Ascending aorta (tissue), 2 donors: ENCODE measurements around the gene BPGM. TPM values are rescaled to one million over a fixed set of nuclear protein-coding genes. Genes with fewer than 3 reads are reported as not detected.

Experiments
- DNase-seq, 2 donors: peaks; one replicate each; pipeline ENCODE4 v3.0.0-alpha.2; 2019; ENCODE audit warnings: low spot score in 2 of 2
- H3K27ac ChIP-seq, 2 donors: fragments of 200-600 bp; sonication (generic); one replicate each; pipeline ENCODE4 v1.5.1; 2016 to 2017; ENCODE audit warnings: mild to moderate bottlenecking in 1 of 2
- H3K27me3 ChIP-seq: fragments of 200-600 bp; sonication (generic); one replicate; pipeline ENCODE4 v1.5.1; 2017
- H3K36me3 ChIP-seq, 2 donors: fragments of 200-600 bp; sonication (generic); one replicate each; pipeline ENCODE4 v1.5.1; 2016
- H3K4me1 ChIP-seq, 2 donors: fragments of 200-600 bp; sonication (generic); one replicate each; pipeline ENCODE4 v1.5.1; 2016 to 2017; ENCODE audit warnings: mild to moderate bottlenecking in 1 of 2
- H3K4me3 ChIP-seq, 2 donors: fragments of 200-600 bp; sonication (generic); one replicate each; pipeline ENCODE4 v1.5.1; 2016 to 2017; ENCODE audit warnings: mild to moderate bottlenecking in 1 of 2
- H3K9me3 ChIP-seq, 2 donors: fragments of 200-600 bp; sonication (generic); one replicate each; pipeline ENCODE4 v1.5.1; 2016
- CTCF ChIP-seq, 3 experiments: fragments of 200-600 bp in 2 of 3; fragments of 450-650 bp in 1 of 3; sonication (generic) in 2 of 3; IDR thresholded peaks; one replicate each; pipeline ENCODE4 v1.5.1; 2016 to 2019; ENCODE audit warnings: antibody characterized with exemption in 3 of 3, mild to moderate bottlenecking in 1 of 3, moderate library complexity in 1 of 3
- intact Hi-C: fragments of 100-400 bp; cut with DNase I; formaldehyde crosslinking; loops from one replicate; pipeline ENCODE4 v1.15.1; 2023
- total RNA-seq: library from RNA; depleted of rRNA; stranded (reverse); fragments of >200 nt; gene quantifications from one replicate; pipeline ENCODE4 v1.1.0, GENCODE V29; 2016

The BPGM gene
- total RNA-seq, 1 donor from 2014 or later: 19.2 TPM

- Histone ChIP-seq H3K4me1 (peaks cover 12 to 52% of the 10 kb centered on the region in 2 donors), H3K27me3 (no peaks in the 10 kb centered on the region), H3K9me3 (no peaks in the 10 kb centered on the region), H3K36me3 (no peaks in the 10 kb centered on the region), H3K4me3 (peak overlapping the region in 1 of 2 donors; percentile 16), H3K27ac (peak overlapping the region; percentile 95)
- TF ChIP-seq CTCF (IDR thresholded peaks at IDR 0.05): no peak
- intact Hi-C loops: loop anchor here (1.0 to 5.0 kb wide), 6 partner anchors 59 to 479 kb away; partner anchors contain the start of genes AGBL3, CALD1 and CYREN
- DNase-seq: peak in 1 of 2 donors; percentile 73
Measured at GRCh38 chr7:134691546-134692343, 45.1 kb downstream of the BPGM start.

- DNase-seq: peak in 1 of 2 donors; percentile 75
- no peak for TF ChIP-seq CTCF (IDR thresholded peaks at IDR 0.05)
- intact Hi-C loops: loop anchor here (1.0 to 5.0 kb wide), 3 partner anchors 87 to 244 kb away; partner anchors contain the start of gene CALD1
- Histone ChIP-seq H3K4me1 (peaks cover 12 to 52% of the 10 kb centered on the region in 2 donors), H3K4me3 (peak overlapping the region in 1 of 2 donors; percentile 16), H3K27ac (peak overlapping the region; percentile 95), H3K27me3 (no peaks in the 10 kb centered on the region), H3K9me3 (no peaks in the 10 kb centered on the region), H3K36me3 (no peaks in the 10 kb centered on the region)
Measured at GRCh38 chr7:134692344-134692705, 45.7 kb downstream of the BPGM start.

GRCh38 chr7:134693256-134693655 lies 46.6 kb downstream of the BPGM start:
- peaks cover 12 to 52% of the 10 kb centered on the region in 2 donors for H3K4me1 ChIP-seq
- H3K27ac ChIP-seq: peak overlapping the region; percentile 95

GRCh38 chr7:134694299-134694698 lies 47.6 kb downstream of the BPGM start:
- no peak for DNase-seq
- Histone ChIP-seq H3K27ac (peak overlapping the region; percentile 95), H3K27me3 (no peaks in the 10 kb centered on the region), H3K9me3 (no peaks in the 10 kb centered on the region), H3K4me3 (no peak overlapping the region), H3K36me3 (no peaks in the 10 kb centered on the region), H3K4me1 (peaks cover 12 to 47% of the 10 kb centered on the region in 2 donors)
- intact Hi-C loops: loop anchor here (5.0 kb wide), 1 partner anchor 133 kb away; no protein-coding TSS in a partner anchor
- peak in 1 of 3 experiments; percentile 27 for TF ChIP-seq CTCF (IDR thresholded peaks at IDR 0.05)

More at GRCh38 chr7:134693256-134693655, 46.6 kb downstream of the BPGM start:
- no peaks in the 10 kb centered on the region for H3K9me3 ChIP-seq
- no peaks in the 10 kb centered on the region for H3K36me3 ChIP-seq
- intact Hi-C loops: loop anchor here (2.0 to 5.0 kb wide), 2 partner anchors 134 to 244 kb away; no protein-coding TSS in a partner anchor
- no peak for TF ChIP-seq CTCF (IDR thresholded peaks at IDR 0.05)
- no peak overlapping the region for H3K4me3 ChIP-seq
- peak; percentile 80 to 94 for DNase-seq
- no peaks in the 10 kb centered on the region for H3K27me3 ChIP-seq

GRCh38 chr7:134694767-134695166 lies 48.1 kb downstream of the BPGM start:
- H3K4me3 ChIP-seq: no peak overlapping the region
- no peak for DNase-seq
- H3K4me1 ChIP-seq: peaks cover 12 to 45% of the 10 kb centered on the region in 2 donors
- no peaks in the 10 kb centered on the region for H3K36me3 ChIP-seq
- H3K27ac ChIP-seq: peak overlapping the region; percentile 95
- no peaks in the 10 kb centered on the region for H3K27me3 ChIP-seq
- intact Hi-C loops: loop anchor here (5.0 kb wide), 1 partner anchor 133 kb away; no protein-coding TSS in a partner anchor
- no peaks in the 10 kb centered on the region for H3K9me3 ChIP-seq
- no peak for TF ChIP-seq CTCF (IDR thresholded peaks at IDR 0.05)
